BJ (cell line): ENCODE data around the gene TNFRSF8. TPM values are rescaled to one million over a fixed set of nuclear protein-coding genes. Genes with fewer than 3 reads are reported as not detected.

Experiments
- CTCF ChIA-PET: fragments of 350-600 bp; formaldehyde crosslinking; extraction: SDS; loops from one replicate; lab custom pipeline; 2021; ENCODE audit warnings: antibody characterized with exemption, inconsistent platforms; lab: Yijun Ruan, JAX
- POLR2A ChIA-PET: fragments of 300-600 bp; sonication (Branson Sonifier 250); formaldehyde crosslinking; extraction: SDS; loops from one replicate; lab custom pipeline; 2021; ENCODE audit warnings: antibody characterized with exemption; lab: Charles Lee
- DNase-seq: peaks from one replicate; pipeline ENCODE4 v3.0.0-alpha.2; 2011; ENCODE audit warnings: low read depth
- H3K27me3 ChIP-seq: 2 replicates; pipeline ENCODE4 v1.6.0; 2011; ENCODE audit warnings: low read length; ENCODE audit not compliant: control insufficient read depth, insufficient read depth
- H3K36me3 ChIP-seq: 2 replicates; pipeline ENCODE4 v1.5.1; 2011; ENCODE audit warnings: low read length; ENCODE audit not compliant: control insufficient read depth, insufficient read depth
- H3K4me3 ChIP-seq: 2 replicates; pipeline ENCODE4 v1.5.1; 2011; ENCODE audit warnings: low read depth, mild to moderate bottlenecking, control low read depth, low read length
- CTCF ChIP-seq: IDR thresholded peaks from 2 replicates; pipeline ENCODE4 v1.5.1; 2011; ENCODE audit warnings: low read depth, mild to moderate bottlenecking, control low read depth, inconsistent platforms, low read length, moderate library complexity; ENCODE audit not compliant: insufficient read depth
- polyA plus RNA-seq: library from polyadenylated mRNA; depleted of rRNA; stranded (reverse); fragments of >200 nt; gene quantifications from 2 replicates; pipeline ENCODE4 v1.2.3, GENCODE V29; 2011

The TNFRSF8 gene
- polyA plus RNA-seq, 1 experiment: not detected

GRCh38 chr1:12178511-12178910, 115.4 kb downstream of the TNFRSF8 start:
- no peak for DNase-seq
- no peak overlapping the region for H3K4me3 ChIP-seq
- ChIA-PET POLR2A (no interaction called here), CTCF (interaction anchor here (0.8 to 1.8 kb wide), 4 partner anchors 9 to 54 kb away, joined by 3 to 6 read pairs (median 5); no protein-coding TSS in a partner anchor)
- no peaks in the 10 kb centered on the region for H3K27me3 ChIP-seq
- TF ChIP-seq CTCF: no peak
- no peaks in the 10 kb centered on the region for H3K36me3 ChIP-seq

GRCh38 chr1:12179111-12179519, 116.0 kb downstream of the TNFRSF8 start:
- no peak for DNase-seq
- Histone ChIP-seq H3K36me3 (no peaks in the 10 kb centered on the region), H3K4me3 (no peak overlapping the region), H3K27me3 (no peaks in the 10 kb centered on the region)
- no peak for TF ChIP-seq CTCF
- ChIA-PET POLR2A (no interaction called here), CTCF (interaction anchor here (1.3 to 1.8 kb wide), 3 partner anchors 10 to 55 kb away, joined by 3 to 6 read pairs (median 5); no protein-coding TSS in a partner anchor)

- no peak for DNase-seq
- CTCF ChIA-PET: interaction anchor here (1.8 kb wide), 1 partner anchor 55 kb away, joined by 5 read pairs; no protein-coding TSS in a partner anchor
- Histone ChIP-seq H3K36me3 (no peaks in the 10 kb centered on the region), H3K4me3 (no peak overlapping the region), H3K27me3 (no peaks in the 10 kb centered on the region)
- POLR2A ChIA-PET: no interaction called here
- no peak for TF ChIP-seq CTCF
Measured at GRCh38 chr1:12179676-12180075, 116.6 kb downstream of the TNFRSF8 start.

DNA sequence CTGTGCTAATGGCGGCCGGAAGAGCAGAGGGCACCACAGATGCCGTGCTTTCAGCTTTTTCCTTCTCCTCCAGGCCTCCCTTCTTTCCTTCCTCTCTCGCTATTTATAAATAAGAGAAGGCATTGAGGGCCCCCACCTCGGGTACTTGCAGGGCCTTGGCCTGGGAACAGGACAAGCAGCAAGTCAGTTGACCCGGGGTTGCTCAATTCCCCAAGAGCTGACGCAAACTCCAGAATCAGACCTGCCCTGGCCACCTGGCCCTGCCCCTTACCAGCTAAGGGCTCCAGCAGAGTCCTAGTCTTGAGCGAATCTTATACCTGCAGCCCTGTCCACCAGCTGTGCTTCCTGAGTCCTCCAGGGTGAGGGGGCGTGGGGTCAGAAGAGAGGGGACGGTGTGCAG, 117.2 kb downstream of the TNFRSF8 start:
- TF ChIP-seq CTCF: no peak
- POLR2A ChIA-PET: no interaction called here

GRCh38 chr1:12180903-12181302, 117.8 kb downstream of the TNFRSF8 start:
- Histone ChIP-seq H3K4me3 (no peak overlapping the region), H3K36me3 (no peaks in the 10 kb centered on the region), H3K27me3 (no peaks in the 10 kb centered on the region)
- no peak for TF ChIP-seq CTCF
- POLR2A ChIA-PET: no interaction called here
- CTCF ChIA-PET: no interaction called here
- no peak for DNase-seq

More for the DNA sequence above, 117.2 kb downstream of the TNFRSF8 start:
- Histone ChIP-seq H3K4me3 (no peak overlapping the region), H3K36me3 (no peaks in the 10 kb centered on the region), H3K27me3 (no peaks in the 10 kb centered on the region)
- CTCF ChIA-PET: interaction anchor here (1.8 kb wide), 1 partner anchor 56 kb away, joined by 5 read pairs; no protein-coding TSS in a partner anchor
- no peak for DNase-seq
